SK-N-MC (cell line): ENCODE measurements around the gene ZNF684.

ENCODE experiments used
- EZH2 ChIP-seq: fragments of 200-600 bp; sonication (generic); IDR thresholded peaks from one replicate; pipeline ENCODE4 v1.6.1; 2017; ENCODE audit warnings: antibody characterized with exemption
- FOXP2 ChIP-seq: optimal IDR thresholded peaks from 2 replicates; pipeline ENCODE3; 2011; ENCODE audit warnings: mild to moderate bottlenecking, moderate library complexity; ENCODE audit not compliant: insufficient read depth; ENCODE audit errors: extremely low read length, control extremely low read depth
- POLR2AphosphoS5 ChIP-seq: IDR thresholded peaks from 2 replicates; pipeline ENCODE4 v1.6.1; 2012; ENCODE audit warnings: mild to moderate bottlenecking, low read depth, low read length, borderline replicate concordance

- no peak for TF ChIP-seq POLR2AphosphoS5
- no peak for TF ChIP-seq EZH2
- no peak for TF ChIP-seq FOXP2
Measured at GRCh38 chr1:40553017-40553416, 21.6 kb downstream of the ZNF684 start.
